GM18502 (cell line): Measurements from ENCODE around the gene SPAG6.
"Not testable (repeated sequence)": the region's sequence is repeated elsewhere in the genome, so short reads cannot be mapped to it uniquely, and the experiment has no call there.

Source experiments
- ATAC-seq: cut with Tn5 transposase; IDR thresholded peaks from one replicate; pipeline ENCODE4 v1.9.1; 2021; ENCODE audit warnings: mild to moderate bottlenecking; ENCODE audit not compliant: unreplicated experiment, poor library complexity

Gene SPAG6

GRCh38 chr10:22368981-22369380, 23.7 kb downstream of the SPAG6 start:
- no peak for ATAC-seq

- peak; percentile 62 for ATAC-seq
Observed at GRCh38 chr10:22369434-22370072, 24.3 kb downstream of the SPAG6 start.

- no peak for ATAC-seq
Observed at GRCh38 chr10:22370320-22370719, 25.0 kb downstream of the SPAG6 start.

- no peak for ATAC-seq
Observed at GRCh38 chr10:22372298-22372697, 27.0 kb downstream of the SPAG6 start.

GRCh38 chr10:22372917-22373316, 27.6 kb downstream of the SPAG6 start:
- no peak for ATAC-seq

GRCh38 chr10:22374489-22375126, 29.3 kb downstream of the SPAG6 start:
- no peak for ATAC-seq

GRCh38 chr10:22379059-22379458, 33.8 kb downstream of the SPAG6 start:
- ATAC-seq = peak; percentile 63

- ATAC-seq = no peak
Observed at GRCh38 chr10:22381262-22381661, 36.0 kb downstream of the SPAG6 start.

GRCh38 chr10:22386503-22386902, 41.2 kb downstream of the SPAG6 start:
- no peak for ATAC-seq

GRCh38 chr10:22389856-22390589, 44.7 kb downstream of the SPAG6 start:
- no peak for ATAC-seq

GRCh38 chr10:22391600-22391999, 46.3 kb downstream of the SPAG6 start:
- ATAC-seq = no peak

GRCh38 chr10:22396195-22396594, 50.9 kb downstream of the SPAG6 start:
- not testable (repeated sequence) for ATAC-seq

- not testable (repeated sequence) for ATAC-seq
Observed at GRCh38 chr10:22406916-22407315, 61.6 kb downstream of the SPAG6 start.

- ATAC-seq = no peak
Observed at GRCh38 chr10:22410394-22410793, 65.1 kb downstream of the SPAG6 start.

GRCh38 chr10:22410846-22411245, 65.5 kb downstream of the SPAG6 start:
- ATAC-seq = no peak

GRCh38 chr10:22414146-22414545, 68.8 kb downstream of the SPAG6 start:
- no peak for ATAC-seq

- ATAC-seq = no peak
Observed at GRCh38 chr10:22415072-22415471, 69.8 kb downstream of the SPAG6 start.

- ATAC-seq = no peak
Observed at GRCh38 chr10:22417736-22418268, 72.5 kb downstream of the SPAG6 start.

- no peak for ATAC-seq
Observed at GRCh38 chr10:22420787-22421517, 75.7 kb downstream of the SPAG6 start.

GRCh38 chr10:22426653-22427052, 81.4 kb downstream of the SPAG6 start:
- no peak for ATAC-seq

- ATAC-seq = no peak
Observed at GRCh38 chr10:22427101-22427500, 81.8 kb downstream of the SPAG6 start.
